ENCODE data around the gene FADS3. TPM values are rescaled to one million over a fixed set of nuclear protein-coding genes. Genes with fewer than 3 reads are reported as not detected.

Gene FADS3
- total and polyA plus RNA-seq, 2 donors (not counting 1 experiment from before 2014, with no cell fraction given) = 79.9 to 224 TPM

GRCh38 chr11:61912530-61912898, 21.2 kb upstream of the FADS3 start:
- H2AFZ ChIP-seq (ENCODE audit: low read length) = no peak overlapping the region
- no peak overlapping the region for H3K27ac ChIP-seq (ENCODE audit: insufficient read depth, low read length)
- no peaks in the 10 kb centered on the region for H3K9me3 ChIP-seq (ENCODE audit: control insufficient read depth, insufficient read depth, low read depth, low read length)
- H3K4me3 ChIP-seq (replicated peaks in 1 of 4; ENCODE audit: control extremely low read depth in 1 of 4, insufficient read depth in 1 of 4, low read depth in 3 of 4, low read length in 4 of 4) = no peak overlapping the region
- H3K79me2 ChIP-seq (ENCODE audit: control insufficient read depth, insufficient read depth, low read length) = no peaks in the 10 kb centered on the region
- no peak overlapping the region for H3K4me2 ChIP-seq (ENCODE audit: extremely low read depth, insufficient read depth, low read length)
- H4K20me1 ChIP-seq (ENCODE audit: control insufficient read depth, extremely low read depth, insufficient read depth, low read length) = no peaks in the 10 kb centered on the region
- no peak overlapping the region for H3K9ac ChIP-seq (ENCODE audit: insufficient read depth, low read length)
- H3K27me3 ChIP-seq (ENCODE audit: control insufficient read depth, insufficient read depth, low read length) = no peaks in the 10 kb centered on the region
- no peaks in the 10 kb centered on the region for H3K36me3 ChIP-seq (ENCODE audit: control insufficient read depth, insufficient read depth, low read length)
- TF ChIP-seq EZH2 (IDR thresholded peaks at IDR 0.05; ENCODE audit: low read length, missing control alignments) = no peak
- no peak for TF ChIP-seq CTCF (conservative IDR thresholded peaks at IDR 0.05 in 1 of 2, IDR thresholded peaks at IDR 0.05 in 1 of 2; ENCODE audit: low read depth in 1 of 2, low read length in 2 of 2)
- DNase-seq (ENCODE audit: low read depth in 2 of 2) = no peak
- H3K4me1 ChIP-seq (ENCODE audit: control insufficient read depth, extremely low read depth, insufficient read depth, low read length) = no peaks in the 10 kb centered on the region

DNA sequence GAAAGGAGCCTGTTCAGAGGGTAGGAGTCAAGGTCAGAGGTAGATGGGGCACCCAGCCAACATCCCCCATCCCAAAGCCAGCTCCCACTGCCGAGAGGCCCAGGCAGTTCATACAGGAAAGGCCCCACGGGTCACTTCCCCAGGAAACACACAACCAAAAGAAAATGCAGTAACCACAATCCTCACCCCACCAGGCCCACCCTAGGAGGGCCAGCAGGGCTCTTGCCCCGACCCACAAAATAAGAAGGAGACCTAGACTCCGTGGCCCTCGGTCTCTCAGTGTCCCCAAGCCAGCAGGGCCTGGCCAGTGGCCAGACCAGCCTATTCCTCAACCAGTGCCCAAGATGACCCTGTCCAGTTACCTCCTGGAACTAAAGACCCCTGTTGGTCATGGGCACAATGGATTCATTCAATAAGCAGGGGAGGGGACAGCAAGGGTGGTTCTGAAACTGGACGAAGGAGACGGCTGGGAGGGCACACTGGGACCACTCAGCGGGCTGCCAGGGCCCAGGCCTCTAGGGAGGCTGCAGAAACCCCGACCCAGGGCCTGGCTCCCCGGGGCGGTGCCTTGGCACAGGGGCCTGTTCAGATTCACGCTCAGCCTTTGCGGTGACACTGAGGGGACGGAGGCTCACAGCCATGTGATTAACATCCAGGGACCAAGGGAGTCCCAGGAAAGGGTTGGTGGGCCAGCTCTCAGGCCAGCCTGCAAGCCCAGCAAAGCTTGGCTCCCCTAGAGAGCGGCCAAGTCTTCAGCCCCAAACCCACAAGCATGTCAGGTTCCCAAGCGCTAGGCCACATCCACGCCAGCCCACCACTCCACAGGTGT, 20.6 kb upstream of the FADS3 start:
- Histone ChIP-seq H3K4me3 (replicated peaks in 1 of 4; ENCODE audit: control extremely low read depth in 1 of 4, insufficient read depth in 1 of 4, low read depth in 3 of 4, low read length in 4 of 4) (no peak overlapping the region), H3K9ac (ENCODE audit: insufficient read depth, low read length) (no peak overlapping the region), H3K27ac (ENCODE audit: insufficient read depth, low read length) (no peak overlapping the region), H3K27me3 (ENCODE audit: control insufficient read depth, insufficient read depth, low read length) (no peaks in the 10 kb centered on the region), H3K9me3 (ENCODE audit: control insufficient read depth, insufficient read depth, low read depth, low read length) (no peaks in the 10 kb centered on the region), H4K20me1 (ENCODE audit: control insufficient read depth, extremely low read depth, insufficient read depth, low read length) (no peaks in the 10 kb centered on the region), H3K36me3 (ENCODE audit: control insufficient read depth, insufficient read depth, low read length) (no peaks in the 10 kb centered on the region), H3K4me2 (ENCODE audit: extremely low read depth, insufficient read depth, low read length) (no peak overlapping the region), H3K79me2 (ENCODE audit: control insufficient read depth, insufficient read depth, low read length) (no peaks in the 10 kb centered on the region), H3K4me1 (ENCODE audit: control insufficient read depth, extremely low read depth, insufficient read depth, low read length) (no peaks in the 10 kb centered on the region), H2AFZ (ENCODE audit: low read length) (no peak overlapping the region)
- no peak for DNase-seq (ENCODE audit: low read depth in 2 of 2)
- no peak for TF ChIP-seq CTCF (conservative IDR thresholded peaks at IDR 0.05 in 1 of 2, IDR thresholded peaks at IDR 0.05 in 1 of 2; ENCODE audit: low read depth in 1 of 2, low read length in 2 of 2)
- no peak for TF ChIP-seq EZH2 (IDR thresholded peaks at IDR 0.05; ENCODE audit: low read length, missing control alignments)

- Histone ChIP-seq H3K27me3 (ENCODE audit: control insufficient read depth, insufficient read depth, low read length) (no peaks in the 10 kb centered on the region), H3K4me2 (ENCODE audit: extremely low read depth, insufficient read depth, low read length) (no peak overlapping the region), H3K4me1 (ENCODE audit: control insufficient read depth, extremely low read depth, insufficient read depth, low read length) (no peaks in the 10 kb centered on the region), H3K27ac (ENCODE audit: insufficient read depth, low read length) (no peak overlapping the region), H3K9me3 (ENCODE audit: control insufficient read depth, insufficient read depth, low read depth, low read length) (no peaks in the 10 kb centered on the region), H3K36me3 (ENCODE audit: control insufficient read depth, insufficient read depth, low read length) (peaks cover 1% of the 10 kb centered on the region), H3K4me3 (replicated peaks in 1 of 4; ENCODE audit: control extremely low read depth in 1 of 4, insufficient read depth in 1 of 4, low read depth in 3 of 4, low read length in 4 of 4) (no peak overlapping the region), H2AFZ (ENCODE audit: low read length) (no peak overlapping the region), H3K9ac (ENCODE audit: insufficient read depth, low read length) (no peak overlapping the region), H3K79me2 (ENCODE audit: control insufficient read depth, insufficient read depth, low read length) (no peaks in the 10 kb centered on the region), H4K20me1 (ENCODE audit: control insufficient read depth, extremely low read depth, insufficient read depth, low read length) (no peaks in the 10 kb centered on the region)
- TF ChIP-seq EZH2 (IDR thresholded peaks at IDR 0.05; ENCODE audit: low read length, missing control alignments) (no peak), CTCF (conservative IDR thresholded peaks at IDR 0.05 in 1 of 2, IDR thresholded peaks at IDR 0.05 in 1 of 2; ENCODE audit: low read depth in 1 of 2, low read length in 2 of 2) (no peak)
- no peak for DNase-seq (ENCODE audit: low read depth in 2 of 2)
These were observed 19.9 kb upstream of the FADS3 start for GRCh38 chr11:61911128-61911700.

All from fibroblast of lung (primary cell).